ENCODE data around the gene NT5C.
A peak's percentile ranks its signal among the peaks of the same experiment; 100 is the strongest.
"Not testable (repeated sequence)": the region's sequence is repeated elsewhere in the genome, so short reads cannot be mapped to it uniquely, and the experiment has no call there.

The NT5C gene

GRCh38 chr17:75173526-75173925, 42.0 kb upstream of the NT5C start:
- H3K4me1 ChIP-seq: peaks cover 0 to 3% (median under 1%) of the 10 kb centered on the region in 4 donors
- no peaks in the 10 kb centered on the region for H3K27me3 ChIP-seq
- H3K4me3 ChIP-seq: no peak overlapping the region
- no peak overlapping the region for H3K27ac ChIP-seq
- H3K36me3 ChIP-seq: peaks cover 48 to 79% (median 57%) of the 10 kb centered on the region in 3 donors
- no peak for DNase-seq
- intact Hi-C loops (cut with DNase I; ENCODE audit: low total_unique reads): no loop called here
- H3K9me3 ChIP-seq: no peaks in the 10 kb centered on the region
- TF ChIP-seq CTCF (IDR thresholded peaks at IDR 0.05): no peak

- intact Hi-C loops (cut with DNase I; ENCODE audit: low total_unique reads): no loop called here
Measured at GRCh38 chr17:75168998-75169397, 37.5 kb upstream of the NT5C start.

GRCh38 chr17:75164606-75165005, 33.1 kb upstream of the NT5C start:
- H3K4me1 ChIP-seq; H3K9me3 ChIP-seq; intact Hi-C loops (cut with DNase I; ENCODE audit: low total_unique reads); H3K27me3 ChIP-seq; H3K27ac ChIP-seq; H3K4me3 ChIP-seq: not testable (repeated sequence)
- DNase-seq: peak in 1 of 2 donors; percentile 23
- H3K36me3 ChIP-seq: peaks cover 26 to 59% (median 37%) of the 10 kb centered on the region in 3 donors

More at GRCh38 chr17:75168998-75169397, 37.5 kb upstream of the NT5C start:
- H3K4me3 ChIP-seq: no peak overlapping the region
- H3K36me3 ChIP-seq: peaks cover 46 to 75% (median 59%) of the 10 kb centered on the region in 3 donors
- no peak overlapping the region for H3K27ac ChIP-seq
- H3K9me3 ChIP-seq: no peaks in the 10 kb centered on the region
- peak in 1 of 2 donors; percentile 15 for DNase-seq
- TF ChIP-seq CTCF (IDR thresholded peaks at IDR 0.05): no peak
- no peaks in the 10 kb centered on the region for H3K27me3 ChIP-seq
- H3K4me1 ChIP-seq: peaks cover 0 to 3% (median 0%) of the 10 kb centered on the region in 4 donors

- no peak for TF ChIP-seq CTCF (IDR thresholded peaks at IDR 0.05)
- Histone ChIP-seq H3K36me3 (peaks cover 19 to 46% (median 28%) of the 10 kb centered on the region in 3 donors), H3K27ac (no peak overlapping the region), H3K4me1 (no peaks in the 10 kb centered on the region), H3K4me3 (no peak overlapping the region), H3K9me3 (no peaks in the 10 kb centered on the region), H3K27me3 (no peaks in the 10 kb centered on the region)
- no peak for DNase-seq
- intact Hi-C loops (cut with DNase I; ENCODE audit: low total_unique reads): no loop called here
Measured at GRCh38 chr17:75163074-75163473, 31.5 kb upstream of the NT5C start.

- H3K27me3 ChIP-seq: no peaks in the 10 kb centered on the region
- intact Hi-C loops (cut with DNase I; ENCODE audit: low total_unique reads): no loop called here
- no peaks in the 10 kb centered on the region for H3K4me1 ChIP-seq
- peaks cover 0 to 21% (median 6%) of the 10 kb centered on the region in 3 donors for H3K36me3 ChIP-seq
- no peak overlapping the region for H3K27ac ChIP-seq
- no peak for TF ChIP-seq CTCF (IDR thresholded peaks at IDR 0.05)
- no peaks in the 10 kb centered on the region for H3K9me3 ChIP-seq
- H3K4me3 ChIP-seq: no peak overlapping the region
- no peak for DNase-seq
Measured at GRCh38 chr17:75160211-75160610, 28.7 kb upstream of the NT5C start.

- peak in 1 of 2 donors; percentile 16 for DNase-seq
- H3K9me3 ChIP-seq: no peaks in the 10 kb centered on the region
- peaks cover 0 to 3% (median 0%) of the 10 kb centered on the region in 4 donors for H3K4me1 ChIP-seq
- no peak for TF ChIP-seq CTCF (IDR thresholded peaks at IDR 0.05)
- no peaks in the 10 kb centered on the region for H3K27me3 ChIP-seq
- H3K27ac ChIP-seq: no peak overlapping the region
- intact Hi-C loops (cut with DNase I; ENCODE audit: low total_unique reads): no loop called here
- H3K4me3 ChIP-seq: no peak overlapping the region
- H3K36me3 ChIP-seq: peaks cover 0 to 13% (median 0%) of the 10 kb centered on the region in 3 donors
Measured at GRCh38 chr17:75159196-75160031, 27.9 kb upstream of the NT5C start.

GRCh38 chr17:75158480-75158879, 26.9 kb upstream of the NT5C start:
- H3K27ac ChIP-seq; H3K36me3 ChIP-seq; intact Hi-C loops (cut with DNase I; ENCODE audit: low total_unique reads); H3K27me3 ChIP-seq; DNase-seq; H3K4me3 ChIP-seq; H3K4me1 ChIP-seq; H3K9me3 ChIP-seq: not testable (repeated sequence)
